Lower leg skin (tissue), 4 donors: ENCODE results near the gene RFNG. TPM values are rescaled to one million over a fixed set of nuclear protein-coding genes. Genes with fewer than 3 reads are reported as not detected.

ENCODE experiments used
- DNase-seq, 2 donors: peaks; one replicate each; pipeline ENCODE4 v3.0.0-alpha.2; 2019; ENCODE audit warnings: low spot score in 2 of 2
- H3K4me3 ChIP-seq: fragments of 200-600 bp; sonication (generic); 2 replicates; pipeline ENCODE4 v1.5.1; 2017; ENCODE audit warnings: mild to moderate bottlenecking, low read depth; ENCODE audit not compliant: poor library complexity, severe bottlenecking
- CTCF ChIP-seq, 3 donors: fragments of 450-650 bp; IDR thresholded peaks; one replicate each; pipeline ENCODE4 v1.5.1; 2016; ENCODE audit warnings: antibody characterized with exemption in 3 of 3, mild to moderate bottlenecking in 3 of 3, moderate library complexity in 2 of 3
- POLR2A ChIP-seq, 2 donors: fragments of 450-650 bp; IDR thresholded peaks; one replicate each; pipeline ENCODE4 v1.6.1; 2016 to 2017; ENCODE audit warnings: antibody characterized with exemption in 2 of 2, mild to moderate bottlenecking in 1 of 2, moderate library complexity in 1 of 2
- WGBS, 2 donors: methylation state at CpG; one replicate each; pipeline ENCODE4 v1.1.5; 2018; 5-methylcytosine and 5-hydroxymethylcytosine counted together
- intact Hi-C: fragments of 100-400 bp; cut with DNase I; formaldehyde crosslinking; loops from one replicate; pipeline ENCODE4 v1.15.0; 2023; ENCODE audit warnings: low total_unique reads
- total RNA-seq, 4 donors: library from RNA; depleted of rRNA; stranded (reverse); fragments of >200 nt; gene quantifications; one replicate each; pipeline ENCODE4 v1.1.0, GENCODE V29; 2016

RFNG gene
- total RNA-seq, 4 donors from 2014 or later, result 44.8 to 83.7 (median 50.9) TPM

GRCh38 chr17:82013341-82013740 lies 38.3 kb downstream of the RFNG start:
- WGBS, 2 donors, result 44 to 49% methylated on average over 12 to 21 of the region's 22 CpGs
- TF ChIP-seq POLR2A (IDR thresholded peaks at IDR 0.05) (no peak), CTCF (IDR thresholded peaks at IDR 0.05) (no peak)
- no peak for DNase-seq
- intact Hi-C loops, result no loop called here
- H3K4me3 ChIP-seq, result no peak overlapping the region

GRCh38 chr17:82012640-82013295 lies 38.8 kb downstream of the RFNG start:
- no peak overlapping the region for H3K4me3 ChIP-seq
- DNase-seq, result no peak
- TF ChIP-seq CTCF (IDR thresholded peaks at IDR 0.05) (no peak), POLR2A (IDR thresholded peaks at IDR 0.05) (no peak)
- intact Hi-C loops, result no loop called here
- 56 to 83% methylated on average over 12 to 17 of the region's 19 CpGs for WGBS, 2 donors

- intact Hi-C loops, result no loop called here
- DNase-seq, result no peak
Observed at GRCh38 chr17:82012261-82012639, 39.4 kb downstream of the RFNG start.

GRCh38 chr17:82011617-82012187 lies 39.9 kb downstream of the RFNG start:
- DNase-seq, result no peak
- WGBS, 2 donors, result 93 to 94% methylated on average over 15 to 19 of the region's 19 CpGs
- no peak overlapping the region for H3K4me3 ChIP-seq
- TF ChIP-seq CTCF (IDR thresholded peaks at IDR 0.05), result no peak
- TF ChIP-seq POLR2A (IDR thresholded peaks at IDR 0.05), result no peak
- intact Hi-C loops, result no loop called here

More at GRCh38 chr17:82012261-82012639, 39.4 kb downstream of the RFNG start:
- TF ChIP-seq POLR2A (IDR thresholded peaks at IDR 0.05), result no peak
- no peak for TF ChIP-seq CTCF (IDR thresholded peaks at IDR 0.05)
- WGBS, 2 donors, result 75 to 77% methylated on average over 9 to 20 of the region's 20 CpGs
- no peak overlapping the region for H3K4me3 ChIP-seq

DNA sequence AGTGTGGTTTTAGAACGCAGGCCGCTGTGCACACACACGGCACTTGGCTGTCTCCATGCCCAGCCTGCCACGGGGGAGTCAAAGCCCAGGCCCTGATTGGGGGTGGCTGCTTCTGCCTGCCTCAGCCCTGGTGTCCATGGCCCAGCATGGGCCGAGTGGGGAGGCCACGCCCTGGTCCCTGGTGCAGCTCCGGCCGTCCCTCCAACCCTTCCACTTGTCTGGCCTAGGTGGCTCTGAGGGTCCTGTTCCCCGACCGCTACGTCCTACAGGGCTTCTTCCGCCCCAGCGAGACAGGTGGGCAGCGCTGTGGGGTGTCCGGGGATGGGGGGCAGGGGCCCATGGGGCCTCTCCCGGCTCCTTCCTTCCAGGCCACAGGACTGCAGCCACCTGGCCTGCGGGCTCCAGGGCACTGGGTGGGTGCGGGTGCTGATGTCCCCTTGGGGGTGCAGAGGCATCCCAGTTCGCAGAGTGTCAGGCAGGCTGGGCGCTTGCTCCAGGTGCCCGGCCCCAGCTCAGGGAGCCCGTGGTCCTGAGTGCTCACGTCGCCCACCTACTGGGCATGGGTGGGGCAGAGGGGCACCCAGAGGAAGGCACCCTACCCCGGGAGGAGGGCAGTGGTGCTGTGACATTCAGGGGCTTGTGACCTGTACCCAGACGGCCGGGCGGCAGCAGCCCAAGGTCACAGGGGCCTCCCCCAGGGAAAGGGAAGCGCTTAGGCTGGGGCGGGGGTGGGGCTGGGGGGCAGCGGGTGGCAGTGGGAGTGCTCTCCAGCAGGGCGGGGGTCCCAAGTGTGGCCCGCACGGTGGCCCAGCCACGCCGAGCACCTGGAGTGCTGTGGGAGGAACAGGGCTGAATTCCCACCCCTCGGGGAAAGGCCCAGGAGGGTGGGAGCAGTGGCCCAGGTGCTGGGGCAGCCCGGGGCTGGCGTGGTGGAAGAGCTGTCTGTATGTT lies 40.8 kb downstream of the RFNG start:
- WGBS, 2 donors, result 92% methylated on average over 21 to 35 of the region's 39 CpGs
- intact Hi-C loops, result no loop called here
- TF ChIP-seq POLR2A (IDR thresholded peaks at IDR 0.05) (no peak), CTCF (IDR thresholded peaks at IDR 0.05) (no peak)
- no peak overlapping the region for H3K4me3 ChIP-seq
- DNase-seq, result no peak
